ELR (cell line): ENCODE measurements around the gene PDE4C.

ENCODE experiments used
- DNase-seq: peaks from one replicate; pipeline ENCODE4 v3.0.0-alpha.2; 2015; ENCODE audit warnings: low read depth

Gene PDE4C

DNA sequence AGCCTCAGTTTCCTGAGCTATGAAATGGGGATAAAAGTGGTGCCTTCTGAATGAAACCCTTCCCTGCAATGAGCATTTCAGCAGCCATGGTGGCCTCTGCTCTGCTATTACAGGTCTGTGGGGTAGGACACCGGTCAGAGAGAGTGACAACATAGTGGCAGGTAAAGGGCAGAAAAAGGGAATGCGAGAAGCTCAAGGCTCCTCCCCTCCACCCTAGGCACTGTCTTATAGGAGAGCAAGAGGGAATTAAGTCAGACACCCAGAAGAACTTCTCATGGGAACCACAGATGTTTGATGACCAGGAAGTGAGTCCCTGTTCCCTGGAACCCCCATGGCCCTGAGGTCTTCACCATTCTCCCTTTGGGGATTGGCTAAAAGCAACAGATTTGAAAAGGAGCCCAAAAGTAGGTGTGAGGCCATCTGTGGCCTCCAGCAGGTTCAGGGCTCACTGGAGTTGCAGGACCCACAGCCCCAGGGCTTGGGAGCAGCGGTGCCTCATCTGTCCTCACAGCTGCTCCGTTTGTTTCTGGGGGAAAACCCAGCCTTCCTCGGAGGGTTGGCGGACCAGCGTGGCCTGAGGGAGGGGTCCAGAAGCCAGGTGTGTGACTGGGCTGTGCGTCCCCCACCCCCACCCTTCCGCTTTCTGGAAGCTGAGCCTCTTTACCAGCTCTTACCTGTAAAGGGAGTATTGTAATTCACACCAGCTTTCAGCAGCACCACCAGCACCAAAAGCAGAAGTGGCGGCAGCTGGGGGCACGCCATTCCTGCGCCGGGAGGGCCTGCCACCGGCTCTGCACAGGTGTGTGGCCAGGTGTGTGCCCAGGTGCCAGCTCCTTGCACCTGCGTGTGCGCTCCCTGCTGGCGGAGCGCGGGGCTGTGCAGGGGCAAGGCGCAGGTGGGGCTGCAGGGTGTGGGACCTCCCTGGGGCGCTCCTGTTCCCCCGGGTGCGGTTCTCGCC, 28.6 kb upstream of the PDE4C start:
- DNase-seq, result no peak

DNA sequence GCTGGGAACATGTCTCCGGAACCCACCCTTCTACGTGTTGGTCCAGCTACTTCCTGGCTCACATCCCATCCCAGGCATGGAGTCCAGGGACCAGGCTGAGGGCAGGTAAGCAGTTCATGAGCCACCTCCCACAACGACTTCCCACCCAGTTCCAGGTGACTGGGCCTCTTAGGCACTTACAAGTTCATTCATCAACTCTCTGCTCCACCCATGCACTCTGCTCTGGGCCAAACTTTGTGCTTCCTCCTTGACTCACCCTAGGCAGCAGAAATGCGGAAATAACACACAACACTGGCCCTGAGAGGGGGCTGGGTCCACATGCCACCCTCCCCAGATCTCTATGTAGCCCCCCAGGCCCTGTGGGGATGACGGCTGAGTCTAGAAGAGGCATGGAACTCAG, 27.5 kb upstream of the PDE4C start:
- DNase-seq, result peak; percentile 24

GRCh38 chr19:18253130-18253529, 26.9 kb upstream of the PDE4C start:
- no peak for DNase-seq

GRCh38 chr19:18252370-18252717, 26.1 kb upstream of the PDE4C start:
- DNase-seq, result no peak

DNA sequence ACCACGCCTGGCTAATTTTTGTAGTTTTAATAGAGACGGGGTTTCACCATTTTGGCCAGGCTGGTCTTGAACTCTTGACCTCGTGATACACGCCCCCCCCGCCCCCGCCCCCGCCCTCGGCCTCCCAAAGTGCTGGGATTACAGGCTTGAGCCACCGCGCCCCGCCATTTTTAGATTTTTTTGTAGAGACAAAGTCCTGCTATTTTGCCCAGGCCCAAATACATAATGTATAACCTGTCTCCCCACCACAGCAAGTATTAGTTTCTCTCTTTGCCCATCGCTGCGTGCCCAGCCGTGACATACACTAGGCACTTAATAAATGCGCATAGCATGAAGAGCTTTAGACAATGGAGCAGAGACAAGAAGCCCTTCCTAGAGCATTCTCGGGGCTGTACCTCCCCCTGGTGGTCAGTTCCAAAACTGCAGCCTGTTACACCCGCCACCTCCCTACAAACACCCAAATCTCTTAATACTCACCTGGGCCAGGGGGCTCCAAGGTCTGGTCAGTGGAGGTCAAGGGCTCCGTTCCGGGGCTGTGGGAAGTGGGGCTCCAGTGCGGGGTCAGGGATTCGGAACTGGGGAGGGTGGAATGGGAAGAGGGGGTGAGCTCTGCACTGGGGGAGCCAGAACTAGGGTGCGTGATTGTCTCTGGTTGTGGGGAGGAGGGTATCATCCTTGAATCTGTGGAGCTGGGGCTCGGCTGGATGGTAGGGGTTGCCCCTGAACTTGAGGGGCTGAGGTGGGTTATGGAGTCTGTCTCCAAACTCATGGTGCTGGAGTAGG, 25.5 kb upstream of the PDE4C start:
- DNase-seq, result peak; percentile 72

DNA sequence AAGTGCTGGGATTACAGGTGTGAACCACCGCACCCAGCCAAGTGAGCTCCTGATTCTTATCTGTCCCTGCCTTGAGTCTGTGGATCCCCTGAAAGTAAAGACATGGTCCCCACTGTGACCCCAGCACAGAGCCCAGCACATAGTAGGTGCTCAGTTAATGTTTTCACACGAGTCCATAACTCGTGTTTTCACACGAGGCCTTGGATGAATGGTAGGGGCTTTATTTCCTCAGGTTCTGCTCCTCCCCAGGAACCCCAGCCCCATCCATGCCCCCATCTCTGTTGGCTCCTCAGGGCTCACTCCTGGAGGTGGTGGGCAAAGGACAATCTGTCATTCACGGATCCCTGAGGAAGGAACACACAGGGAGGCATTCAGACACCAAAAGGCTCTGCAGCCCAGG, 23.6 kb upstream of the PDE4C start:
- no peak for DNase-seq

- DNase-seq, result no peak
Measured at GRCh38 chr19:18245297-18245696, 19.1 kb upstream of the PDE4C start.

DNA sequence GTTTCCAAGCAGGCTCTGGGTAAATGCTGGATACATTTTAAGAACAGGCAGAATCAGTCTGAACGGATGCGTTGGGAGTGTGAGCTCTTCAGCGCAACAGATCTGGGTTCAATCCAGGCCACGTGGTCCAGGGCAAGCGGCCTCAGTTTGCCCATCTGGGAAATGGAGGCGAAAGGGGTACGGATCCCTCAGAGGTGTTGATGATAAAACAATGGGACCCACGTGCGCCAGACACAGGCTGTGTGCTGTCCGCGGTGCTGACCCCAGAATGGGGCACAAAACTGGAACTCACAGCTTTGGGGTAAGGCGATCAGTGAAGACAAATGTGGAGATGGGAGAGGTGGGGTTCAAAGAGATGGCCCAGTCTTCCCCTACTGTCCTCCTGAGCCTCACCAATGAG, 13.1 kb upstream of the PDE4C start:
- peak; percentile 23 for DNase-seq

GRCh38 chr19:18234194-18234593, 8.0 kb upstream of the PDE4C start:
- no peak for DNase-seq

- peak; percentile 55 for DNase-seq
Measured at GRCh38 chr19:18233224-18233825, 7.1 kb upstream of the PDE4C start.

GRCh38 chr19:18232540-18233223, 6.4 kb upstream of the PDE4C start:
- peak; percentile 41 for DNase-seq

GRCh38 chr19:18231775-18232174, 5.5 kb upstream of the PDE4C start:
- no peak for DNase-seq

DNA sequence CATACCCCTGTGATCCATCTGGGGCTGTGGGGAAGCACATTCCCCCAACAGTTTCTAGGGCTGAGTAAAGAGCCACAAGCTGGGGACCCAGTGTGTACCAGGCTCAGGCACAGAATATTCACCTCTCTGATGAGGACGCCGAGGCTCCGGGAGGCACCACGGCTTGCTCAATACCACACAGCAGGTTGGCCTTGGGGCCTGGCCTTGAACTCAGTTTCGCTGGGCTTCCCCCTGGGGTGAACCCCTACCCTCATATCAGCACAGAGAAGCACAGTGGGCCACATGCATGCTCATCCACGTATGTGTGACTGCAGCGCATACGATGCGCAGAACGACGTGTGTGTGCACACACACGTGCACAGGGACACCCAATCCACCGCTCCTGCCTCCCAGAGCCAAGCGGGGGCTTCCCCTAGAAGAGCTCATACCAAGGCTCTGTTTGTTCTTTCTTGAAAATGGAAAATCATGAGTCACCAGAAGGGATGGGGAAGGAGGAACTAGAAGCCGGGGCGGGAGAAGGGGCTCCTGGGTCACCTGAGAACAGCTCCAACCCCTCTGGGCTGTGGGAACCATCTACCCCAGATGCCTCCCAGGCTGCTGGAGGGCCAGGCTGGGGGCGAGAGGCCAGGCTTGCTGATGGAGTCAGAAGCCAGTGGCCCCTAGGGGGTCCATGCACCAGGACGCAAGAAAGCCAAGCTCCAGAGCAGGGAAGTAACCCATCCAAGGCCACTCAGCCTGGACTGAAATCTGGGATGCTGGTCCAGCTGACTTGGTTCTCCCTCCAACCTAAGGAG, 4.9 kb upstream of the PDE4C start:
- DNase-seq, result no peak

DNA sequence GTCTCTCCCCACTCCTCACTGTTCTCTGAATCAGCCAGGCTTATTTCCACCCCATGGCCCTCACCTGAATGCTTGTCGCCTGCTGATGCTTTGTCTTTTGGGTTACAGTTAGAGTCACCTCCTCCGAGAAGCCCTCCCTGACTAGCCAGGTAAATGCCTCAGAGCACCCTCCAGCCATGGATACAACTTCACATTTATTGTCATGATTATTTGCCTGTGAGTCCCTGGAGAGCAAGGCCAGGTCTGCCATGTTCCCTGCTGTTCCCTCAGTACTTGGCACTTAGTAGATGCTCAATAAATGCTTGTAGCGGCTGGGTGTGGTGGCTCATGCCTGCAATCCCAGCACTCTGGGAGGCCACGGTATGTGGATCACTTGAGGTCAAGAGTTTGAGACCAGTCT, 3.7 kb upstream of the PDE4C start:
- no peak for DNase-seq

GRCh38 chr19:18229474-18229873, 3.2 kb upstream of the PDE4C start:
- no peak for DNase-seq

DNA sequence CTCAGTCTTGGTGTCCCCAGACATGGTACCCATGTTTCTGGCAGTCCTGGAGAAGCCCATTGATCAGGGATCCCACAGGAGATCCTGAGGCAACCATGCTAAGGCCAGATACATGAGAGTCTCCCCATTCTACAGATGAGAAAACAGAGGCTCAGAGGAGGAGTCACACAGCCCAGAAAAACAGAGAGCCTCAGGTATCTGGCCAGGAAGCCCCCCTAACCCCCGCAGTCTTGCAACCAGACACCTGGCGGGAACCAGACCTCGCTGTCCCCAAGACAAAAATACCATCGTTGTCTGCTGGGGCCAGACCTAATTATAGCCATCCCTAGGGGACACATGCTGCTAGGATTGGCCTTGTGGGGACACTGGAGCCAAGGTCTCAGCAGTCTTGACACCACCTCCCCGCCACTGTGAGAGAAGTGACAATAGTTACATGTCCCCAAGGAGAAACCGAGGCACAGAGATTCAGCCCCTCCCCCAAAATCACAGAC, 1.6 kb upstream of the PDE4C start:
- DNase-seq, result no peak

GRCh38 chr19:18226956-18227780, 930 bp upstream of the PDE4C start:
- no peak for DNase-seq

DNA sequence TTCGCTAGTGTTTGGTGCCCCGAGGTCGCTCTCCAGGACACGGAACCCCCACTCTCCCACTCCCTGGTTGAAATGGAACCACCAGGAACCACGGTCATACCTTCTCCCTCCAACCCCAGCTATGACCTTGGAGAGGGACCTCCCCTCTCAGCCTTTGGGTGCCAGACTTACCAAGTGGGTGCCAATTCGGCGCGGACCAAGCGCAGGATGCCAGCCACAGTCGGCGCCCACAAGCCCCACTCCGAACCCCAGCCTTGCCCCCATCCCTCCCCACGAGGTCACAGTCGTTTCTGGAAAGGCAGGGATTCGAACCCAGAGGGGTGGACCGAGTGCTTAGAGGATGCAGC, 910 bp downstream of the PDE4C start:
- DNase-seq, result no peak

GRCh38 chr19:18224525-18225354, 1.5 kb downstream of the PDE4C start:
- DNase-seq, result peak; percentile 99
